HepG2 (cell line): ENCODE data around the gene TECTB.

Source experiments
- EZH2 ChIP-seq: conservative IDR thresholded peaks from 2 replicates; pipeline ENCODE4 v1.6.1; 2012; ENCODE audit warnings: mild to moderate bottlenecking, low read depth, low read length, moderate library complexity
- KAT7 ChIP-seq: IDR thresholded peaks from 2 replicates; pipeline ENCODE4 v1.6.1; 2018; ENCODE audit warnings: borderline replicate concordance, missing compliant biosample characterization
- MXI1 ChIP-seq: IDR thresholded peaks from 3 replicates; pipeline ENCODE4 v1.6.1; 2012; ENCODE audit warnings: low read depth, low read length, inconsistent platforms, borderline replicate concordance
- ZMYM2 ChIP-seq: sonication (generic); formaldehyde crosslinking; IDR thresholded peaks from 2 replicates; pipeline ENCODE4 v1.8.0; 2022; ENCODE audit warnings: mild to moderate bottlenecking, missing genetic modification reagents
- ZNF773 ChIP-seq: sonication (generic); formaldehyde crosslinking; IDR thresholded peaks from 2 replicates; pipeline ENCODE4 v1.4.0; 2020; ENCODE audit warnings: missing genetic modification reagents, borderline replicate concordance
- TF ChIP-seq, protein P1 (sequence below): sonication (generic); formaldehyde crosslinking; IDR thresholded peaks from 2 replicates; pipeline ENCODE4 v1.5.0; 2020; ENCODE audit warnings: missing genetic modification reagents
- TF ChIP-seq, protein P2 (sequence below): sonication (generic); formaldehyde crosslinking; IDR thresholded peaks from 2 replicates; pipeline ENCODE4 v1.4.0; 2020; ENCODE audit warnings: low read depth, mild to moderate bottlenecking, missing genetic modification reagents
- TF ChIP-seq, protein P3 (sequence below): sonication (generic); formaldehyde crosslinking; IDR thresholded peaks from 2 replicates; pipeline ENCODE4 v1.8.1; 2022; ENCODE audit warnings: low read depth, mild to moderate bottlenecking, missing genetic modification reagents
- TF ChIP-seq, protein P4 (sequence below): sonication (generic); formaldehyde crosslinking; IDR thresholded peaks from 2 replicates; pipeline ENCODE4 v1.5.0; 2020; ENCODE audit warnings: mild to moderate bottlenecking, missing genetic modification reagents, moderate library complexity

DNA sequence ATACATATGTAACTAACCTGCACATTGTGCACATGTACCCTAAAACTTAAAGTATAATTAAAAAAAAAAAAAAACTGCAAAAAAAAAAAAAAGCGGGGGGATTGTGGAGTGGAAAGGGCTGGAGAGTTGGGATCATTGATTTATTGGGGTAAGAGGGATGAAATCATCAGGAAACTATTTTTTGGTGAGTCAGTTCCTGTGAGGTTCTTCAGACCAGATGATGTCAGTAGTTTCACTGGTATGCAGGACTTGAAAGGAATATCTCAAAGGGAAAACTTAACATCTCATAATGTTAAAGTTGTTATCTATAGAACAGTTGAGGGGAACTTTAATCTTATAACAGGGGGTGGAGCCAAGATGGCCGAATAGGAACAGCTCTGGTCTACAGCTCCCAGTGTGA lies 32.6 kb upstream of the TECTB start:
- TF ChIP-seq EZH2: no peak
- TF ChIP-seq, protein P1, sequence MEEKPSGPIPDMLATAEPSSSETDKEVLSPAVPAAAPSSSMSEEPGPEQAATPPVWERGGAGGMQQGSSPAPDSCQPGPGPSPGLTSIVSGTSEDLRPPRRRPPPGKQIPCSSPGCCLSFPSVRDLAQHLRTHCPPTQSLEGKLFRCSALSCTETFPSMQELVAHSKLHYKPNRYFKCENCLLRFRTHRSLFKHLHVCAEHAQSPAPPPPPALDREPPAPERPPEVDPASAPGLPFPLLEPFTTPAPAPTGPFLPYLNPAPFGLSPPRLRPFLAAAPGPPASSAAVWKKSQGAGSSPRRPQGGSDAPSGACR: no peak
- TF ChIP-seq, protein P2, sequence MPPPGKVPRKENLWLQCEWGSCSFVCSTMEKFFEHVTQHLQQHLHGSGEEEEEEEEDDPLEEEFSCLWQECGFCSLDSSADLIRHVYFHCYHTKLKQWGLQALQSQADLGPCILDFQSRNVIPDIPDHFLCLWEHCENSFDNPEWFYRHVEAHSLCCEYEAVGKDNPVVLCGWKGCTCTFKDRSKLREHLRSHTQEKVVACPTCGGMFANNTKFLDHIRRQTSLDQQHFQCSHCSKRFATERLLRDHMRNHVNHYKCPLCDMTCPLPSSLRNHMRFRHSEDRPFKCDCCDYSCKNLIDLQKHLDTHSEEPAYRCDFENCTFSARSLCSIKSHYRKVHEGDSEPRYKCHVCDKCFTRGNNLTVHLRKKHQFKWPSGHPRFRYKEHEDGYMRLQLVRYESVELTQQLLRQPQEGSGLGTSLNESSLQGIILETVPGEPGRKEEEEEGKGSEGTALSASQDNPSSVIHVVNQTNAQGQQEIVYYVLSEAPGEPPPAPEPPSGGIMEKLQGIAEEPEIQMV (CRISPR knock-in tag): no peak
- no peak for TF ChIP-seq MXI1
- TF ChIP-seq, protein P3, sequence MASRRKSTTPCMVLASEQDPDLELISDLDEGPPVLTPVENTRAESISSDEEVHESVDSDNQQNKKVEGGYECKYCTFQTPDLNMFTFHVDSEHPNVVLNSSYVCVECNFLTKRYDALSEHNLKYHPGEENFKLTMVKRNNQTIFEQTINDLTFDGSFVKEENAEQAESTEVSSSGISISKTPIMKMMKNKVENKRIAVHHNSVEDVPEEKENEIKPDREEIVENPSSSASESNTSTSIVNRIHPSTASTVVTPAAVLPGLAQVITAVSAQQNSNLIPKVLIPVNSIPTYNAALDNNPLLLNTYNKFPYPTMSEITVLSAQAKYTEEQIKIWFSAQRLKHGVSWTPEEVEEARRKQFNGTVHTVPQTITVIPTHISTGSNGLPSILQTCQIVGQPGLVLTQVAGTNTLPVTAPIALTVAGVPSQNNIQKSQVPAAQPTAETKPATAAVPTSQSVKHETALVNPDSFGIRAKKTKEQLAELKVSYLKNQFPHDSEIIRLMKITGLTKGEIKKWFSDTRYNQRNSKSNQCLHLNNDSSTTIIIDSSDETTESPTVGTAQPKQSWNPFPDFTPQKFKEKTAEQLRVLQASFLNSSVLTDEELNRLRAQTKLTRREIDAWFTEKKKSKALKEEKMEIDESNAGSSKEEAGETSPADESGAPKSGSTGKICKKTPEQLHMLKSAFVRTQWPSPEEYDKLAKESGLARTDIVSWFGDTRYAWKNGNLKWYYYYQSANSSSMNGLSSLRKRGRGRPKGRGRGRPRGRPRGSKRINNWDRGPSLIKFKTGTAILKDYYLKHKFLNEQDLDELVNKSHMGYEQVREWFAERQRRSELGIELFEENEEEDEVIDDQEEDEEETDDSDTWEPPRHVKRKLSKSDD (CRISPR knock-in tag): no peak
- TF ChIP-seq ZNF773: no peak
- TF ChIP-seq ZMYM2: no peak
- no peak for TF ChIP-seq KAT7 (CRISPR knock-in tag)
- TF ChIP-seq, protein P4, sequence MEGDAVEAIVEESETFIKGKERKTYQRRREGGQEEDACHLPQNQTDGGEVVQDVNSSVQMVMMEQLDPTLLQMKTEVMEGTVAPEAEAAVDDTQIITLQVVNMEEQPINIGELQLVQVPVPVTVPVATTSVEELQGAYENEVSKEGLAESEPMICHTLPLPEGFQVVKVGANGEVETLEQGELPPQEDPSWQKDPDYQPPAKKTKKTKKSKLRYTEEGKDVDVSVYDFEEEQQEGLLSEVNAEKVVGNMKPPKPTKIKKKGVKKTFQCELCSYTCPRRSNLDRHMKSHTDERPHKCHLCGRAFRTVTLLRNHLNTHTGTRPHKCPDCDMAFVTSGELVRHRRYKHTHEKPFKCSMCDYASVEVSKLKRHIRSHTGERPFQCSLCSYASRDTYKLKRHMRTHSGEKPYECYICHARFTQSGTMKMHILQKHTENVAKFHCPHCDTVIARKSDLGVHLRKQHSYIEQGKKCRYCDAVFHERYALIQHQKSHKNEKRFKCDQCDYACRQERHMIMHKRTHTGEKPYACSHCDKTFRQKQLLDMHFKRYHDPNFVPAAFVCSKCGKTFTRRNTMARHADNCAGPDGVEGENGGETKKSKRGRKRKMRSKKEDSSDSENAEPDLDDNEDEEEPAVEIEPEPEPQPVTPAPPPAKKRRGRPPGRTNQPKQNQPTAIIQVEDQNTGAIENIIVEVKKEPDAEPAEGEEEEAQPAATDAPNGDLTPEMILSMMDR (CRISPR knock-in tag): no peak
